ENCODE measurements around the gene PDCD1LG2.
"Not testable (repeated sequence)": the region's sequence is repeated elsewhere in the genome, so short reads cannot be mapped to it uniquely, and the experiment has no call there.

The PDCD1LG2 gene

GRCh38 chr9:5566054-5566618, 55.8 kb downstream of the PDCD1LG2 start:
- no peak for DNase-seq (ENCODE audit: low read depth in 2 of 2)

GRCh38 chr9:5568868-5569267, 58.5 kb downstream of the PDCD1LG2 start:
- no peak for DNase-seq (ENCODE audit: low read depth in 2 of 2)

DNA sequence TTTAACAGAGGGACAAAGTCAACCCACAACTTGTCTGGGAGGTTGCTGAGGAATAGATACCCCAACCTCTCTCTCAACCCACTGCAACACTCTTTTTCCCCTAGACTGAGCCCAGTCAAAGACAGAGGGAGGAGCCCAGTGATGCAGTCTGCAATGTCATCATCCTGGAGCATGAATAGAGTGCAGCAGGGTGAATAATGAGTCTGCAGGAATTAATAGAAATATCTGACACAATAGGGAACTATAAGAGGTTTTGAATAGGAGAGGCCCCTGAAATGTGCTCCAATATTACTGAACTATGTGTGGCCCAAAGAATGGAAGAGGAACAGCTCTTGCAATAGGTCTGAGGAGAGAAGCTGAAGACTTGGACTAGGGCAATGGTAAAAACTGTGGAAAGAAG, 59.1 kb downstream of the PDCD1LG2 start:
- DNase-seq (ENCODE audit: low read depth in 2 of 2): no peak

DNA sequence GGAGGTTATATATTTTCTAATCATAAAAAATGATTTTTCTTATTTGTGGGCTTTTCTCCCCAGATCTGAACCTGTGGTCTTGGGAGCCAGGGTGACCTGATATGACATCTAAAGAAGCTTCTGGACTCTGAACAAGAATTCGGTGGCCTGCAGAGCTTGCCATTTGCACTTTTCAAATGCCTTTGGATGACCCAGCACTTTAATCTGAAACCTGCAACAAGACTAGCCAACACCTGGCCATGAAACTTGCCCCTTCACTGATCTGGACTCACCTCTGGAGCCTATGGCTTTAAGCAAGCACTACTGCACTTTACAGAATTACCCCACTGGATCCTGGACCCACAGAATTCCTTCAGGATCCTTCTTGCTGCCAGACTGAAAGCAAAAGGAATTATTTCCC, 59.6 kb downstream of the PDCD1LG2 start:
- no peak for DNase-seq (ENCODE audit: low read depth in 2 of 2)

DNA sequence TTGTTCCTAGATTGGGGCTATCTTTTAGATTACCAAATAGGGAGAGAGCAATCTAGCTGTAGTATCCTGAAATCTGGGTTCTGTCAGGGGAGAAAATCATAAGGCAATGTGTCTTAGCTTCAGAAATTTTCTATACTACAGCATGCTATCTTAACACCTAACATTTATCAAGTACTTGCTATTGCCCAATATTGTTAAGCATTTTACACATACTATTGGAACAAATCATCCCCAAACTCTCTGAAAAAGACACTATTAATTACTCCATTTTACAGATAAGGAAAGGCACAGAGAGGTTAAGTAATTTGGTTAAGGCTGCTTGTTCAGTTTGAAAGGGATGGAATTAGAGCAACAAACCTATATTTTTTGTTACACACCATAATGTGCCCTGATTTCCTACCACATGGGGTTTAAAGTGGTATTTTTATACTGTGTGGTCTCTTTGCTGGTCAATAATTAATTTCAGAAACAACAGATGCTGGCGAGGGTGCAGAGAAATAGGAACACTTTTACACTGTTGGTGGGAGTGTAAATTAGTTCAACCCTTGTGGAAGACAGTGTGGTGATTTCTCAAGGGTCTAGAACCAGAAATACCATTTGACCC, 61.4 kb downstream of the PDCD1LG2 start:
- no peak for DNase-seq (ENCODE audit: low read depth in 2 of 2)

DNA sequence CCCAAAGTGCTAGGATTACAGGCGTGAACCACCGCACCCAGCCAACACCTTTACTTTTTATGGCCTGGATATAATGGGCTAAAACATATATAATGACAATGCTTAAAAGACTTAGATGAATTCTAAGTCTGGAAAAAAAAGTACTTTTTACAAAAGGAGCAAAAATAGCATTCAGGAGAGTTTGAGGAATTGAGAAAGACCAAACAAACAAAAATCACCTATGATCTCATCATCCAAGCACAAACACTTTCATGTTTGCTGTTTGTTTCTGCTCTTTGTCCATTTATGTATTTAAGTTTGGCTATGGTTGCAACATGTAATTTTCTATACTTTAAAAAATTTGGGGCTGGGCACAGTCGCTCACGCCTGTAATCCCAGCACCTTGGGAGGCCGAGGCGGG, 63.8 kb downstream of the PDCD1LG2 start:
- no peak for DNase-seq (ENCODE audit: low read depth in 2 of 2)

- DNase-seq (ENCODE audit: low read depth in 2 of 2): no peak
These were observed 64.7 kb downstream of the PDCD1LG2 start for GRCh38 chr9:5575000-5575399.

DNA sequence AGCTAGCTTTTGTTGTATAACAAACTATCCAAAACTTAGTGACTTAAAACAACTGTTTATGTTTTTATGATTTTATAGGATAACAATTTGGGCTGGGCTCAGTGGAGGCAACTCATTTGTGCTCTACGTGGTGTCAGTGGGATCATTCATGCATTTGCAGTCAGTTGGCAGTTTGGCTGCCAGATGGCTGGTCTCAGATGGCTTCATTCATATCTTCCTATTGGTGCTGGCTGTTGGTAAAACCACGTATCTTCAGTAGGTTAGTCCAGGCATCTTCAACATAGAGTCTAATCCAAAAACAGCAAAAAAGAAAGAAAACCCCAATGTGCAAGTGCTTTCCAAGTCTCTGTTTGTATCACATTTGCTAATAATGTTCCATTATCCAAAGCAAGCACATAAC, 66.9 kb downstream of the PDCD1LG2 start:
- no peak for DNase-seq (ENCODE audit: low read depth in 2 of 2)

GRCh38 chr9:5578018-5578697, 67.8 kb downstream of the PDCD1LG2 start:
- DNase-seq (ENCODE audit: low read depth in 2 of 2): no peak

GRCh38 chr9:5578698-5579085, 68.4 kb downstream of the PDCD1LG2 start:
- DNase-seq (ENCODE audit: low read depth in 2 of 2): no peak

DNA sequence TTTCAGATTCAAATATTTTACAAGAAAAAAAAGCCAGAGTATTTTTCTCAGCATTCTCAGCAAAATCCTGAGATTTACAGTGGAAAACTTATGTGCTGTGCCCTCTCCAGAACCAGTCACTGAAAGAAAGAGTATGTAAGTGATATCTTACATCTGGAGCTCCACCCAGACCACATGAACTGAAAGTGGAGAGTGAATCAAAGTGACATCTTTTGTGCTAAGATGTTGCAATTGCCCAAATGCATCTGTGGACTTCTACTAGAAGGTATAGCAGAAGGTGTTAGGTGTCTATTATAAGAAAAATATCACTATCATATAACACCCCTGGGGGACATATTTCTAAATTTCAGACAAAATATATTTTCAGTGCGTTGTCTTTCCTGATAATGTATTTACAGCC, 69.5 kb downstream of the PDCD1LG2 start:
- no peak for DNase-seq (ENCODE audit: low read depth in 2 of 2)

- DNase-seq (ENCODE audit: low read depth in 2 of 2): no peak
These were observed 70.3 kb downstream of the PDCD1LG2 start for GRCh38 chr9:5580650-5581049.

GRCh38 chr9:5581706-5582105, 71.4 kb downstream of the PDCD1LG2 start:
- not testable (repeated sequence) for DNase-seq (ENCODE audit: low read depth in 2 of 2)

- no peak for DNase-seq (ENCODE audit: low read depth in 2 of 2)
These were observed 72.5 kb downstream of the PDCD1LG2 start for GRCh38 chr9:5582835-5583195.

DNA sequence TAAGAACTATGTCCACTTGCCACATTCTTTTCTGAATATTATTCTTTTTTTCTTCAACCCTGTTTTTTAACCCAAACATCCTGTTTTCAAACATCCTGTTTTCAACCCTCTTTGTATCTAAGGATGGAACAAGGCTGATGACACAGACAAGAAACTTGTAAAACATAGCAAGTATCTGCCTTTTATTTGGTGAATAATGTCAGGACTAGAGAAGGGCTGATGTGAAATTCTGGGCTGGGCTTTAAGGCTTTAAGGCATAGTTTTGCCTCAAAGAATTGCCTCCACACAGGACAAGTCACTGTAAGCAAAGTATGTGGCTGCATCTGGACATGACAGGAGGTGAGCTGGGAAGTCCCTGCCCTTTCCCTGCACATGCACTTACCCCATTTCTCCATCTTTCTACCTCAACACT, 76.1 kb downstream of the PDCD1LG2 start:
- DNase-seq (ENCODE audit: low read depth in 2 of 2): no peak

- DNase-seq (ENCODE audit: low read depth in 2 of 2): no peak
These were observed 76.7 kb downstream of the PDCD1LG2 start for GRCh38 chr9:5587024-5587423.

- no peak for DNase-seq (ENCODE audit: low read depth in 2 of 2)
These were observed 81.9 kb downstream of the PDCD1LG2 start for GRCh38 chr9:5592231-5592630.

GRCh38 chr9:5592904-5593303, 82.6 kb downstream of the PDCD1LG2 start:
- no peak for DNase-seq (ENCODE audit: low read depth in 2 of 2)

DNA sequence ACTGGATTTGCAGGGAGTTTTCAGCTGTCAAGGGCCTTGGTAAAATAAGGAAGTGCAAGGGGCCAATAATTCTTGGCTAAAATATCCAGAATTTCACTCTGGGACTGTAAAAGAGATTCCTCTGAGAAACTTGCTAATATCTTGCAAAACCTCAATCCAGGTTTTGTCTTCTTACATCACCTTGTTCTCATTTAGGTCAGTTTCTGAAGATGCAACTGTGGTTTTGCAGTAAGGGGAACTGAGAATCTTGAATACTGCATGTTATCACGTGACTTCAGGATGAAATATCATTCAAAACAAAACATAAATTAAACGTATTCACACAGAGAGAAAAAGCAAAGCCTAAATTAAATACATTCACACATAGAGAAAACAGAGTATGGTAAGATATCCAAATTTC, 83.6 kb downstream of the PDCD1LG2 start:
- DNase-seq (ENCODE audit: low read depth in 2 of 2): no peak

GRCh38 chr9:5596173-5596572, 85.8 kb downstream of the PDCD1LG2 start:
- DNase-seq (ENCODE audit: low read depth in 2 of 2): no peak

- no peak for DNase-seq (ENCODE audit: low read depth in 2 of 2)
These were observed 98.2 kb downstream of the PDCD1LG2 start for GRCh38 chr9:5608298-5609225.

DNA sequence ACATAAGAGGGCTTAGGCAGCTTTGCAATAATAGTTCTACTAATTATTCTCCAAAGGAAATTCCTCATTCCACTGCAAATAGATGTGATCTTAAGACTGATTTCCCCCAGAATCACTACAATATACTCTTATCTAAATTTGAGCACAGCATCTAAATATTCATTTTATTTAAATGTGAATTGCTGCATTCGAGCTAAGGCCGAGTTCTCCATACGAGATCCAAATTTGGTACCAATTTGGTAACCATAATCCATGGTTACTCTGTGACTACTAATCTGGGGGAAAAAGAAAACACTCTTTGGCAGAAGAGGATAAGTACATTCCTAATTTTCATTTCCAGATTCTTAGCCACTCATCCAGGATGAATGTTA, 98.9 kb downstream of the PDCD1LG2 start:
- no peak for DNase-seq (ENCODE audit: low read depth in 2 of 2)

- DNase-seq (ENCODE audit: low read depth in 2 of 2): no peak
These were observed 100.2 kb downstream of the PDCD1LG2 start for GRCh38 chr9:5610491-5610890.

Data from stimulated activated CD8-positive, alpha-beta memory T cell treated with anti-CD3 and anti-CD28 coated beads, Interleukin-7, amount 100 ng/mL, for 1 hour (primary cell).